HCT116 (cell line): Measurements from ENCODE around the gene RHBDD1. TPM values are rescaled to one million over a fixed set of nuclear protein-coding genes. Genes with fewer than 3 reads are reported as not detected.

Experiments used
- ATAC-seq: fragments of 200-7000 bp; cut with Tn5 transposase; 2 replicates; pipeline ENCODE4 v1.9.1; 2020; ENCODE audit warnings: mild to moderate bottlenecking, moderate library complexity
- BruUV-seq: library from RNA; stranded (reverse); fragments of 400-500 nt; replicated peaks from 2 replicates; lab custom pipeline; 2021; lab: Mats Ljungman, UMichigan
- CTCF ChIA-PET: fragments of 300-600 bp; sonication (Branson Sonifier 250); formaldehyde crosslinking; loops from one replicate; lab custom pipeline; 2021; ENCODE audit warnings: antibody characterized with exemption; lab: Charles Lee
- POLR2A ChIA-PET: fragments of 300-600, 350-600 bp; sonication (Branson Sonifier 250); formaldehyde crosslinking; loops from one replicate; lab custom pipeline; 2021; ENCODE audit warnings: antibody characterized with exemption; lab: Charles Lee
- RAD21 ChIA-PET, 2 experiments: fragments of 300-600 bp; sonication (Branson Sonifier 250); formaldehyde crosslinking; loops; one replicate each; lab custom pipeline; 2023; ENCODE audit warnings: low total read pairs in 2 of 2; ENCODE audit not compliant: uncharacterized antibody in 2 of 2, unreplicated experiment in 2 of 2, low non-redundant PET in 1 of 2; lab: Charles Lee
- DNase-seq: peaks from one replicate; pipeline ENCODE4 v3.0.0-alpha.2; 2010; ENCODE audit warnings: low read depth, low spot score
- H2AFZ ChIP-seq: fragments of 200-600 bp; shearing (Covaris generic), sonication (generic); 2 replicates; pipeline ENCODE4 v1.6.1; 2017; ENCODE audit warnings: low read depth, mixed run types, mixed read lengths, antibody characterized with exemption, low read length; ENCODE audit not compliant: poor library complexity, severe bottlenecking
- H3K27ac ChIP-seq: 2 replicates; pipeline ENCODE4 v1.5.1; 2012; ENCODE audit warnings: low read depth, low read length
- H3K27me3 ChIP-seq: fragments of 200-600 bp; sonication (generic); 2 replicates; pipeline ENCODE4 v1.6.1; 2016; ENCODE audit warnings: mixed run types, low read length, mixed read lengths; ENCODE audit not compliant: insufficient read depth
- H3K36me3 ChIP-seq, 2 experiments: fragments of 200-500 bp in 1 of 2; fragments of 200-600 bp in 1 of 2; sonication (Bioruptor generic) in 1 of 2; sonication (generic) in 1 of 2; 2 replicates each; pipeline versions ENCODE4 v1.5.1 to v1.6.1; 2014 to 2016; ENCODE audit warnings: low read length in 2 of 2, inconsistent platforms in 1 of 2, mixed read lengths in 1 of 2, mixed run types in 1 of 2; ENCODE audit not compliant: insufficient read depth in 2 of 2, control insufficient read depth in 1 of 2
- H3K4me1 ChIP-seq, 2 experiments: fragments of 200-600 bp in 1 of 2; sonication (generic) in 1 of 2; 2 replicates each; pipeline versions ENCODE4 v1.5.1 to v1.6.1; 2012 to 2017; ENCODE audit warnings: low read length in 2 of 2, inconsistent platforms in 1 of 2, mild to moderate bottlenecking in 1 of 2, mixed read lengths in 1 of 2, mixed run types in 1 of 2, moderate library complexity in 1 of 2; ENCODE audit not compliant: insufficient read depth in 2 of 2, control insufficient read depth in 1 of 2
- H3K4me2 ChIP-seq: fragments of 200-600 bp; sonication (generic); 2 replicates; pipeline ENCODE4 v1.6.1; 2017; ENCODE audit warnings: mixed run types, low read length, mixed read lengths
- H3K4me3 ChIP-seq, 2 experiments: fragments of 200-600 bp in 1 of 2; sonication (generic) in 1 of 2; replicated peaks in 1 of 2; 2 replicates each; pipeline ENCODE4 v1.5.1; 2011 to 2016; ENCODE audit warnings: low read length in 2 of 2, control low read depth in 1 of 2, low read depth in 1 of 2, mild to moderate bottlenecking in 1 of 2, mixed read lengths in 1 of 2, mixed run types in 1 of 2
- H3K79me2 ChIP-seq: fragments of 200-600 bp; sonication (generic); 2 replicates; pipeline ENCODE4 v1.6.1; 2017; ENCODE audit warnings: mild to moderate bottlenecking, mixed run types, low read length, moderate library complexity, mixed read lengths; ENCODE audit not compliant: insufficient read depth
- H3K9ac ChIP-seq: fragments of 200-600 bp; sonication (generic); 2 replicates; pipeline ENCODE4 v1.6.1; 2016; ENCODE audit warnings: low read length, mixed read lengths
- H3K9me2 ChIP-seq: fragments of 200-600 bp; sonication (generic), shearing (Covaris generic); 2 replicates; pipeline ENCODE4 v1.6.1; 2017; ENCODE audit warnings: mixed run types, mild to moderate bottlenecking, moderate library complexity; ENCODE audit not compliant: insufficient read depth
- H3K9me3 ChIP-seq, 2 experiments: fragments of 200-500 bp in 1 of 2; fragments of 200-600 bp in 1 of 2; sonication (Bioruptor generic) in 1 of 2; sonication (generic) in 1 of 2; 2 replicates each; pipeline ENCODE4 v1.6.1; 2014 to 2017; ENCODE audit warnings: low read length in 2 of 2, mixed read lengths in 2 of 2, inconsistent platforms in 1 of 2, low read depth in 1 of 2, mild to moderate bottlenecking in 1 of 2, mixed run types in 1 of 2, moderate library complexity in 1 of 2; ENCODE audit not compliant: control insufficient read depth in 1 of 2, insufficient read depth in 1 of 2
- H4K20me1 ChIP-seq: fragments of 200-600 bp; sonication (generic), shearing (Covaris generic); 2 replicates; pipeline ENCODE4 v1.6.1; 2017; ENCODE audit warnings: mixed run types, mild to moderate bottlenecking, moderate library complexity; ENCODE audit not compliant: insufficient read depth
- CBX3 ChIP-seq: IDR thresholded peaks from 2 replicates; pipeline ENCODE4 v1.6.1; 2012; ENCODE audit warnings: low read depth
- CEBPB ChIP-seq: IDR thresholded peaks from 2 replicates; pipeline ENCODE4 v1.6.1; 2012; ENCODE audit warnings: low read depth
- EGR1 ChIP-seq: IDR thresholded peaks from 2 replicates; pipeline ENCODE4 v1.6.1; 2012; ENCODE audit warnings: low read depth
- FOSL1 ChIP-seq: IDR thresholded peaks from 2 replicates; pipeline ENCODE4 v1.6.1; 2012; ENCODE audit warnings: low read depth
- POLR2A ChIP-seq: IDR thresholded peaks from 2 replicates; pipeline ENCODE4 v1.7.0; 2011; ENCODE audit warnings: borderline replicate concordance; ENCODE audit not compliant: insufficient read depth, insufficient read length; ENCODE audit errors: extremely low read depth
- POLR2AphosphoS5 ChIP-seq: IDR thresholded peaks from 2 replicates; pipeline ENCODE4 v1.6.1; 2011; ENCODE audit warnings: mild to moderate bottlenecking, low read depth, low read length, moderate library complexity
- RAD21 ChIP-seq: IDR thresholded peaks from 2 replicates; pipeline ENCODE4 v1.6.1; 2012; ENCODE audit warnings: low read depth, mild to moderate bottlenecking
- SIN3A ChIP-seq: IDR thresholded peaks from 2 replicates; pipeline ENCODE4 v1.6.1; 2012; ENCODE audit warnings: low read depth
- SRF ChIP-seq: IDR thresholded peaks from 2 replicates; pipeline ENCODE4 v1.6.1; 2012; ENCODE audit warnings: low read depth
- TCF7L2 ChIP-seq: IDR thresholded peaks from 2 replicates; pipeline ENCODE4 v1.7.0; 2011; ENCODE audit warnings: borderline replicate concordance, inconsistent platforms; ENCODE audit not compliant: insufficient read depth, insufficient read length; ENCODE audit errors: extremely low read depth
- YY1 ChIP-seq: IDR thresholded peaks from 2 replicates; pipeline ENCODE4 v1.6.1; 2011; ENCODE audit warnings: low read length, low read depth, moderate library complexity, mild to moderate bottlenecking; ENCODE audit not compliant: insufficient replicate concordance; ENCODE audit errors: extremely low read depth
- ZNF274 ChIP-seq: fragments of 200-500 bp; sonication (Bioruptor generic); IDR thresholded peaks from 2 replicates; pipeline ENCODE4 v1.6.1; 2014; ENCODE audit warnings: mild to moderate bottlenecking, low read depth, low read length, inconsistent platforms
- intact Hi-C: fragments of 100-400 bp; cut with micrococcal nuclease; formaldehyde crosslinking; loops from 2 replicates; pipeline ENCODE4 v1.10.0; 2022
- total RNA-seq: library from RNA; stranded (reverse); gene quantifications from one replicate; pipeline ENCODE4 v1.2.1, GENCODE V29; 2021; ENCODE audit not compliant: unreplicated experiment
- TF ChIP-seq, protein P1 (sequence below): IDR thresholded peaks from 2 replicates; pipeline ENCODE4 v1.6.1; 2012; ENCODE audit warnings: low read depth
- TF ChIP-seq, protein P2 (sequence below): IDR thresholded peaks from 2 replicates; pipeline ENCODE4 v1.6.1; 2011; ENCODE audit warnings: mild to moderate bottlenecking, low read length, moderate library complexity; ENCODE audit not compliant: insufficient replicate concordance; ENCODE audit errors: extremely low read depth
- TF ChIP-seq, protein P3 (sequence below), 3 experiments: fragments of 200-600 bp in 1 of 3; sonication (generic) in 1 of 3; IDR thresholded peaks in 2 of 3; conservative IDR thresholded peaks in 1 of 3; 2 replicates each; pipeline ENCODE4 v1.5.1; 2012 to 2017; ENCODE audit warnings: low read depth in 2 of 3, low read length in 2 of 3, antibody characterized with exemption in 1 of 3, borderline replicate concordance in 1 of 3, control low read depth in 1 of 3, mild to moderate bottlenecking in 1 of 3, mixed read lengths in 1 of 3, mixed run types in 1 of 3, moderate library complexity in 1 of 3; ENCODE audit not compliant: insufficient read depth in 1 of 3
- TF ChIP-seq, protein P4 (sequence below): IDR thresholded peaks from 2 replicates; pipeline ENCODE4 v1.6.1; 2012

Gene RHBDD1
- total RNA-seq, 1 experiment from 2014 or later, result 73.8 TPM

DNA sequence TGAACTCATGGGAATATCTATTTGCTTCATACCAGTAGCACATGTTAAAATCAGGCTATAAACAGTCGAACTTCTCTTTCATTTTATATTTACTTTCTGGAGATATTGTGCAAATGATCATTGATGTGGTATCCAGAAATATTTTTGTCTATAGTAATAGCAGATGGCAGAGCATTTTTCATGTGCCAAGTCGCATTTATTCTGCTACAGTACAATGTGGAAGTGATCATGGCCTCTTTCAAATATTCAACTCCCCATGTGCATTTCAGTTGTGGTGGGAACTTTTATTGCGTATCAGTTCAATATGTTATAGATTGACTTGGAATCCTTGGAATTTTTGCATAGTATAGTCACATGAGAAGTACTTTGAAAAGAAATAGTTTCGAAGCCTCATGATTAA, 57.4 kb downstream of the RHBDD1 start:
- Histone ChIP-seq H3K36me3 (peaks cover 0 to 12% of the 10 kb centered on the region in 2 experiments; a peak in 1 of 4 replicates), H3K79me2 (no peaks in the 10 kb centered on the region; the same call in 1 of the 2 replicates), H3K27ac (no peak overlapping the region), H3K4me1 (no peaks in the 10 kb centered on the region), H2AFZ (no peak overlapping the region), H3K9me2 (no peaks in the 10 kb centered on the region), H3K9me3 (no peaks in the 10 kb centered on the region), H3K4me2 (no peak overlapping the region), H3K27me3 (no peaks in the 10 kb centered on the region), H3K4me3 (no peak overlapping the region)
- RAD21 ChIA-PET, result no interaction called here
- POLR2A ChIA-PET, result no interaction called here
- no peak for DNase-seq
- no peak for TF ChIP-seq CBX3
- TF ChIP-seq ZNF274, result no peak
- no peak for TF ChIP-seq SRF
- no peak for TF ChIP-seq FOSL1
- TF ChIP-seq RAD21, result no peak
- no peak for TF ChIP-seq YY1
- TF ChIP-seq, protein P1, sequence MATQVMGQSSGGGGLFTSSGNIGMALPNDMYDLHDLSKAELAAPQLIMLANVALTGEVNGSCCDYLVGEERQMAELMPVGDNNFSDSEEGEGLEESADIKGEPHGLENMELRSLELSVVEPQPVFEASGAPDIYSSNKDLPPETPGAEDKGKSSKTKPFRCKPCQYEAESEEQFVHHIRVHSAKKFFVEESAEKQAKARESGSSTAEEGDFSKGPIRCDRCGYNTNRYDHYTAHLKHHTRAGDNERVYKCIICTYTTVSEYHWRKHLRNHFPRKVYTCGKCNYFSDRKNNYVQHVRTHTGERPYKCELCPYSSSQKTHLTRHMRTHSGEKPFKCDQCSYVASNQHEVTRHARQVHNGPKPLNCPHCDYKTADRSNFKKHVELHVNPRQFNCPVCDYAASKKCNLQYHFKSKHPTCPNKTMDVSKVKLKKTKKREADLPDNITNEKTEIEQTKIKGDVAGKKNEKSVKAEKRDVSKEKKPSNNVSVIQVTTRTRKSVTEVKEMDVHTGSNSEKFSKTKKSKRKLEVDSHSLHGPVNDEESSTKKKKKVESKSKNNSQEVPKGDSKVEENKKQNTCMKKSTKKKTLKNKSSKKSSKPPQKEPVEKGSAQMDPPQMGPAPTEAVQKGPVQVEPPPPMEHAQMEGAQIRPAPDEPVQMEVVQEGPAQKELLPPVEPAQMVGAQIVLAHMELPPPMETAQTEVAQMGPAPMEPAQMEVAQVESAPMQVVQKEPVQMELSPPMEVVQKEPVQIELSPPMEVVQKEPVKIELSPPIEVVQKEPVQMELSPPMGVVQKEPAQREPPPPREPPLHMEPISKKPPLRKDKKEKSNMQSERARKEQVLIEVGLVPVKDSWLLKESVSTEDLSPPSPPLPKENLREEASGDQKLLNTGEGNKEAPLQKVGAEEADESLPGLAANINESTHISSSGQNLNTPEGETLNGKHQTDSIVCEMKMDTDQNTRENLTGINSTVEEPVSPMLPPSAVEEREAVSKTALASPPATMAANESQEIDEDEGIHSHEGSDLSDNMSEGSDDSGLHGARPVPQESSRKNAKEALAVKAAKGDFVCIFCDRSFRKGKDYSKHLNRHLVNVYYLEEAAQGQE, result no peak
- TF ChIP-seq, protein P2, sequence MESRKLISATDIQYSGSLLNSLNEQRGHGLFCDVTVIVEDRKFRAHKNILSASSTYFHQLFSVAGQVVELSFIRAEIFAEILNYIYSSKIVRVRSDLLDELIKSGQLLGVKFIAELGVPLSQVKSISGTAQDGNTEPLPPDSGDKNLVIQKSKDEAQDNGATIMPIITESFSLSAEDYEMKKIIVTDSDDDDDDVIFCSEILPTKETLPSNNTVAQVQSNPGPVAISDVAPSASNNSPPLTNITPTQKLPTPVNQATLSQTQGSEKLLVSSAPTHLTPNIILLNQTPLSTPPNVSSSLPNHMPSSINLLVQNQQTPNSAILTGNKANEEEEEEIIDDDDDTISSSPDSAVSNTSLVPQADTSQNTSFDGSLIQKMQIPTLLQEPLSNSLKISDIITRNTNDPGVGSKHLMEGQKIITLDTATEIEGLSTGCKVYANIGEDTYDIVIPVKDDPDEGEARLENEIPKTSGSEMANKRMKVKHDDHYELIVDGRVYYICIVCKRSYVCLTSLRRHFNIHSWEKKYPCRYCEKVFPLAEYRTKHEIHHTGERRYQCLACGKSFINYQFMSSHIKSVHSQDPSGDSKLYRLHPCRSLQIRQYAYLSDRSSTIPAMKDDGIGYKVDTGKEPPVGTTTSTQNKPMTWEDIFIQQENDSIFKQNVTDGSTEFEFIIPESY, result no peak
- TF ChIP-seq SIN3A, result no peak
- no peak for TF ChIP-seq POLR2A
- no peak for TF ChIP-seq CEBPB
- TF ChIP-seq EGR1, result no peak
- TF ChIP-seq, protein P3, sequence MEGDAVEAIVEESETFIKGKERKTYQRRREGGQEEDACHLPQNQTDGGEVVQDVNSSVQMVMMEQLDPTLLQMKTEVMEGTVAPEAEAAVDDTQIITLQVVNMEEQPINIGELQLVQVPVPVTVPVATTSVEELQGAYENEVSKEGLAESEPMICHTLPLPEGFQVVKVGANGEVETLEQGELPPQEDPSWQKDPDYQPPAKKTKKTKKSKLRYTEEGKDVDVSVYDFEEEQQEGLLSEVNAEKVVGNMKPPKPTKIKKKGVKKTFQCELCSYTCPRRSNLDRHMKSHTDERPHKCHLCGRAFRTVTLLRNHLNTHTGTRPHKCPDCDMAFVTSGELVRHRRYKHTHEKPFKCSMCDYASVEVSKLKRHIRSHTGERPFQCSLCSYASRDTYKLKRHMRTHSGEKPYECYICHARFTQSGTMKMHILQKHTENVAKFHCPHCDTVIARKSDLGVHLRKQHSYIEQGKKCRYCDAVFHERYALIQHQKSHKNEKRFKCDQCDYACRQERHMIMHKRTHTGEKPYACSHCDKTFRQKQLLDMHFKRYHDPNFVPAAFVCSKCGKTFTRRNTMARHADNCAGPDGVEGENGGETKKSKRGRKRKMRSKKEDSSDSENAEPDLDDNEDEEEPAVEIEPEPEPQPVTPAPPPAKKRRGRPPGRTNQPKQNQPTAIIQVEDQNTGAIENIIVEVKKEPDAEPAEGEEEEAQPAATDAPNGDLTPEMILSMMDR (IDR thresholded peaks at IDR 0.05 in 2 of 3, conservative IDR thresholded peaks at IDR 0.05 in 1 of 3; ENCODE audit: borderline replicate concordance in 1 of 3, insufficient read depth in 1 of 3, low read depth in 2 of 3, low read length in 2 of 3), result no peak
- TF ChIP-seq TCF7L2, result no peak
- TF ChIP-seq, protein P4, sequence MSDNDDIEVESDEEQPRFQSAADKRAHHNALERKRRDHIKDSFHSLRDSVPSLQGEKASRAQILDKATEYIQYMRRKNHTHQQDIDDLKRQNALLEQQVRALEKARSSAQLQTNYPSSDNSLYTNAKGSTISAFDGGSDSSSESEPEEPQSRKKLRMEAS, result no peak
- TF ChIP-seq POLR2AphosphoS5, result no peak
- TF ChIP-seq, all 23 proteins: peak for 0
- Histone ChIP-seq H3K9ac (no peak overlapping the region), H4K20me1 (no peaks in the 10 kb centered on the region)
- no TSS peak for BruUV-seq
- ATAC-seq, result no peak
- intact Hi-C loops, result no loop called here
- CTCF ChIA-PET, result no interaction called here
